HG03066 (cell line): ENCODE measurements around the gene NCL.
"Not testable (repeated sequence)": the region's sequence is repeated elsewhere in the genome, so short reads cannot be mapped to it uniquely, and the experiment has no call there.

Experiments
- ATAC-seq: cut with Tn5 transposase; IDR thresholded peaks from one replicate; pipeline ENCODE4 v1.9.1; 2021; ENCODE audit warnings: low read depth; ENCODE audit not compliant: unreplicated experiment

Gene NCL

DNA sequence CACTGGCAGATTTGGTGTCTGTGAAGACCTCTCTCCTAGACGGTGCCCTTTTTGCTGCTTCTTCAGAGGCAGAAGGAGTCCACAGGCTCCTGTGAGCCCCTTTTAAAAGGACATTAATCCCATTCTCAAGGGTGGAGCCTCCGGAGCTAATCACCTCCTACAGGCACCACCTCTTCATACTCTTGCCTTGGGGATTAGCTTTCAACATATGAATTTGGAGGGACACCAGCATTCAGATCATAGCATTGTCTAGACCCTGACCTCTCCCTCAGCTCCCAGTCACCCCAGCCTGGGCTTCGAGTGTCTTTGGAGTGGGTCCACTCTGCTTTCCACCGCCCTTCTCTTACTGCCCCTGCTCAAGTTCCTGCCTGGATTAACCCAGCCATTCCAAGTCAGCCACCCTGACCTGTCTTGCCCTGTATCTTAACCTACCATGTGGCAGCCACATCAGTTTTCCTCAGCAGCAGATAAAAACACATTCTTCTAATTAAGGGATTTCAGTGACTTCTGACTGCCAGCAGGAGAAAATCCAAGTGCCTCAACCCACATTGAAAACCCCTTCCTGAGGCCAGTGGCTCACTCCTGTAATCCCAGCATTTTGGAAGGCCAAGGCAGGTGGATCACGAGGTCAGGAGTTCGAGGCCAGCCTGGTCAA is 6.1 kb upstream of the NCL start:
- ATAC-seq: no peak

DNA sequence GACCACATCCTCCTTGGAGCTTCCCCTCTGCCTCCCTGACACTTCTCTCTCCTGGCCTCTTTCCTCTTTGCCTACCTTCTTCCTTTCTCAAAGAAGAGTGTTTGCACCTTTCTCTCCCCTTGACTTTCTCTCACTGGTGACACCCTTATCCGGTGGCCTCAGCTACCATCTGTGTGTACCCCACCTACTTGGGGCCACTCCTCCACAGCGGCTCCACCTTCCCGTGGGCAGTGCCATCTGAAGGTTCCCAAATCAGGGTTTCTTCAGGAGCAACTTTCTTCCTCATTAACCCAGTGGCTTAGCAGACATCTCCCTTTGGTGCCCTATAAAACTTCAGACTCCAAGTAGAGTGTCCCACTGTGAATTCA is 5.3 kb upstream of the NCL start:
- ATAC-seq: no peak

GRCh38 chr2:231467613-231468530 is 3.6 kb upstream of the NCL start:
- no peak for ATAC-seq

DNA sequence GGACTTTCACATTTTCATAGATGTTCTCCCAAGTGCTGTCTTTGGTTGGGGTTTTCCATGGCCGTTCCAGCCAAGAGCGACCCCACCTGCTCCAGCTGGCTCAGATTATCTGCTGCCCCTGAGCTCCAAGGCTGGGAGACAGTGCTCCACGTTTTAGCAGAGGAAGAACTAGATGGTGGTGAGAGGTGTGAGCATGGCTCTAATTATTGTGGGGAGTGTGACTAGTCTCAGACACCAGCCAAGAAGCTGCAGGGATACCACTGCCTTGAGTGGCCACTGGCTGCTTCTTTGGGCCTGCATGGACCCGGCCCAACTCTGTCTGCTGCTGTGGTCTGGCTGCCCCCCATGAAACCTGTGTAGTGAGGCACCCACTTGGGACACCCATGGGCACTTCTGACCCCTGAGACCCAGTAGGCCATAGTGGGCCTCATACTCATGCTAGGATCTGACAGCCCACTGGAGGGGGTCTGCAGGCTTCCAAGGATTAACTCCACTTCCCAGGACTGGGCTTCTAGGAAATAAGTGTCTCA is 2.8 kb upstream of the NCL start:
- no peak for ATAC-seq

- peak; percentile 22 for ATAC-seq
These were observed 574 bp upstream of the NCL start for GRCh38 chr2:231464576-231465540.

DNA sequence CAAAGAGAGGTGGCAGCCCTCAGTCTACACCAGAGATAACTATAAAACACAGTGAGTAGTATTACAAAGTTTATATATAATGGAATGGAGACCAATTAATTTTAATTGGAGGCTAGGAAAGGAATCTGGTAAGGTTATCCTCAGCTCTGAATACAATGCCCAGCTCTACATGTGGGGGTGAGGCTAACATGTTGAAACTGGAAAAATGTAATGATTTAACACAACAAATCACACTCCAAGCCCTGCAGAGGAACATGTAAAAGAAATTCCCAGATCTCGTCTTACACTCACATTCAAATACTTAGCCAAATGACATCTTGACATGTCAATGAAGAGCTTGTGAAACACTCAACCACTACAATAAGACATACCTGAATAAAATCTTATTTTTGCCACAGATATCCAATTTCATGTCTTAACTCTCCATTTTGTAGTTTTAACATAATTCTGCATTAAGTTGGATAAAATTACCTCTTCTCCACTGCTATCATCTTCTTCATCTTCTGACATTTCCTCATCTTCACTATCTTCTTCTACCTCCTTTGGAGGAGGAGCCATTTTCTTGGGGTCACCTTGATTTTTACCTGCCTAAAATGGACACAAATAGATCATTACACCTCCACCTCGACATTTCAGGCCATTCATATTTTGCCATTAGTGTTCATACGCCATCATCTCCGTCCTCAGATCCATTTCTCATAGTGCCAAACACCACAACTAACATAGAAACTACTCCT is 1.4 kb downstream of the NCL start:
- ATAC-seq: no peak

DNA sequence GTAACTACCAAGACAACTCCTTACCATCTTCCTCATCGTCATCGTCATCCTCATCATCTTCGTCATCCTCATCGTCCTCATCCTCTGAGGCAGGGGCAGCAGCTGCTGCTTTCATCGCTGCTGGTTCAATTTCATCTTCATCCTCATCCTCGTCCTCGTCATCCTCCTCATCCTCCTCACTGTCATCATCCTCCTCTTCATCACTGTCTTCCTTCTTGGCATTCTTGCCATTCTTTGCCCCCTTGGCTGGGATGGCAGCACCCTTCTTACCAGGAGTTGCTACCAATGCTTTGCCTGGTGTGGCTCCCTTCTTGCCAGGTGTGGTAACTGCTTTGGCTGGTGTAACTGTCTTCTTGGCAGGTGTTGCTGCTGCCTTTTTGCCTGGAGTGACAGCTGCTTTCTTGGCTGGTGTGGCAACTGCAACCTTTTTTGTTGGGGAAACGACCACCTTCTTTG is 2.7 kb downstream of the NCL start:
- ATAC-seq: no peak

DNA sequence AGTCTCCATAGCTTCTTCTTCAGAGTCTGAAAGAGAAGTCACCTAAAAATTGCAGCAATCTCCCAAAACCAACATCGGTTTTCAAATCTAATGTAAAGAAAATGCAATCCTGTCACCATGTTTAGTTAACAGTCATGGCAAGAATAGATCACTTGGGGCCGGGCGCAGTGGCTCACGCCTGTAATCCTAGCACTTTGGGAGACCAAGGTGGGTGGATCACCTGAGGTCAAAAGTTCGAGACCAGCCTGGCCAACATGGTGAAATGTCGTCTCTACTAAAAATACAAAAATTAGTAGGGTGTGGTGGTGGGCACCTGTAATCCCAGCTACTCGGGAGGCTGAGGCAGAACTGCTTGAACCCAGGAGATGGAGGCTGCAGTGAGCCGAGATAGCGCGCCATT is 3.4 kb downstream of the NCL start:
- not testable (repeated sequence) for ATAC-seq

- no peak for ATAC-seq
These were observed 4.0 kb downstream of the NCL start for GRCh38 chr2:231460073-231460835.

- ATAC-seq: no peak
These were observed 5.9 kb downstream of the NCL start for GRCh38 chr2:231458368-231458767.

- ATAC-seq: no peak
These were observed 7.2 kb downstream of the NCL start for GRCh38 chr2:231457101-231457500.

DNA sequence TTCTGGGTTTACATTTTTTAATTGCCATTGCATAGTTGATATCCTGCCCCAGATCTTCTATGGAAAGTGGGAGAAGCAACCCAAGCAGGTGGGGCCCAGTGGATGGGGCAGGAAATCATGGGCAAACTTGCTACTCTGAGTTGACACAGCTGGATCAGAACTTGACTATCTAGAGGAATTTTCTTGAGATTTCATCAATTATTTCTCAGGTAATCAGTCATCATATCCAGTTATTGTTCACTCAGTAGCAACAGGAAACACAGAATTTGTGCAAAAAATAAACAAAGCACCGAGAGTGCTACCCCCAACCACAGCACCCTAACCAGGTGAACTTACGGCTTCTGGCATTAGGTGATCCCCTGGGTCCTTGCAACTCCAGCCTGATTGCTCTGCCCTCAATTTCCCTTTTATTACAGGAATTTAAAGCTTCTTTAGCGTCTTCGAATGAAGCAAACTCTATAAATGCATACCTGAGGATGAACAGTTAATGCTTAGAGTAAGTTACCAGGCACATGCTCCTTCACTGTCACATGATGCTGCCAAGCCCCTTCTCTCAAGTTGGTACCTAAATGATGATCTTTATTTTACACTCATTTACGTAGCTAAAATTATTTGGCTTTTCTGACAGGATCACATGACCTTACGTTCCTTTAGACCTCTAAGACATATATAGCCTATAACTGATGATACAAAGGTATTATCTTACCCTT is 7.8 kb downstream of the NCL start:
- ATAC-seq: no peak

DNA sequence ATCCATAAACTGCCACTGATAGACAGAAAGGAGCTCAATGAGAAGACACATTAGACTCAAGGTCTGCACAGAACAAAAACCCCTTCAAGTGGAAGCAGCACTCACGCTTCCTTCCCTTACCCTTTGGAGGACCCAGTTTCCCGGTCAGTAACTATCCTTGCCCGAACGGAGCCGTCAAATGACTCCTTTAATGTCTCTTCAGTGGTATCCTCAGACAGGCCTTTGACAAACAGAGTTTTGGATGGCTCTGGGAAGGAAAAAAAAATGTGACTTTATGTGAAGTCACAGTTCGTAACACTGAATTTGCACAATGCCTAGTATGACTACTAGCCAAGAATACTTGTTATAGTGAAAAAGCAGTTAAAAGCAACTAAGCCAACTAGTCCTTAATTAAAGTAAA is 8.4 kb downstream of the NCL start:
- ATAC-seq: no peak

DNA sequence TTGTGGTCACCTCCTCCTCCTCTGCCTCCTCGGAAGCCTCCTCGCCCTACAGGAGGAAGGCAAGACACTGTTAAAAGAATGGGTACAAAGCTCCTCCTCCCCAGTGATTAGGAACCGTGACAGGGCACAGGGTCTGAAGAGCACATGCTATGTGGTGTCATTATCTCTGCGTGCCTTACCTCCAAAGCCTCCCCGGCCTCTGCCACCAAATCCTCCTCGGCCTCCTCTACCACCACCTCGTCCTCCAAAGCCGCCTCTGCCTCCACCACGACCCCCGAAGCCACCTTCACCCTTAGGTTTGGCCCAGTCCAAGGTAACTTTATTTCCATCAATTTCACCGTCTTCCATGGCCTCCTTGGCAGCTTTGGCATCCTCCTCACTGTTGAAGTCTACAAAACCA is 9.1 kb downstream of the NCL start:
- no peak for ATAC-seq

GRCh38 chr2:231454361-231454791 is 9.9 kb downstream of the NCL start:
- ATAC-seq: no peak

DNA sequence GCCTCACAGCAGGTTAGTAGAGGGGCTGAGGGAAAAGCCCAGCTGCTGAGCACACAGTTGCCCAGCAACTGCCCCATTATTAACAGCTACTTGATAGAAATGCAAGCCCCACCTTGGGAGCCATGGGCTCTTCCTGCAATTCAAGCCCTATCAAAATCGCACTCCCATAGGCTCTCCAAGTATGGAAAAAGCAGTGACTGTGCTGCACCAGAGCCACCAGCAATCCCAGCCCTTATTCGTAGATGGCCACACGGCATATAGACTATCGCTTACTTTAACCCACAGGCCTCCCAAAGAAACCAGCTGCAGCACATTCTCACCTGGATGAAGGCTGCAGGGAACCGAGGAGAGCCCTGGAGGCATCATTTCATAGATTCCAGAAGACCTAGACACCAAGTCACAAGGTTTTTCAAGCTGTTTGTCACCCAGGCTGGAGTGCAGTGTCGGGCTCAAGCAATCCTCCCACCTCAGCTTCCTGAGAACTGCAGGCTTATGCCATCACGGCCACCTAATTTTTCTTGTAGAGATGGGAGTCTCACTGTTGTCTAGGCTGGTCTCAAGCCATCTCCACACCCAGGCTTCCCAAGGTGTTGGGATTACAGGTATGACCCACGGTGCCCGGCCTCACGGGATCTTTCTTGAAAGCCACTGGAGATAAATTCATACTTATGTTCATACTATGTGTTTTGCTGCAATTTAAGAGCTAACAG is 11.3 kb downstream of the NCL start:
- ATAC-seq: no peak

GRCh38 chr2:231450548-231450989 is 13.7 kb downstream of the NCL start:
- no peak for ATAC-seq

- ATAC-seq: no peak
These were observed 14.7 kb downstream of the NCL start for GRCh38 chr2:231449503-231450054.
